ENCODE data around the gene PRELID1.

Gene PRELID1

GRCh38 chr5:177355162-177355867, 51.7 kb downstream of the PRELID1 start:
- DNase-seq (ENCODE audit: extremely low read depth, low read depth), result no peak
- no peak for TF ChIP-seq CTCF (IDR thresholded peaks at IDR 0.05; ENCODE audit: low read depth, low read length)

GRCh38 chr5:177355868-177356168, 52.2 kb downstream of the PRELID1 start:
- no peak for DNase-seq (ENCODE audit: extremely low read depth, low read depth)
- no peak for TF ChIP-seq CTCF (IDR thresholded peaks at IDR 0.05; ENCODE audit: low read depth, low read length)

All from AG09319 (cell line).